Dermis blood vessel endothelial cell (primary cell): Measurements from ENCODE around the gene ALDH16A1. TPM values are rescaled to one million over a fixed set of nuclear protein-coding genes. Genes with fewer than 3 reads are reported as not detected.
"Not testable (repeated sequence)": the region's sequence is repeated elsewhere in the genome, so short reads cannot be mapped to it uniquely, and the experiment has no call there.

Source experiments
- DNase-seq: peaks from one replicate; pipeline ENCODE4 v3.0.0; 2010
- total RNA-seq: library from RNA; depleted of rRNA; stranded (reverse); fragments of >200 nt; gene quantifications from 2 replicates; pipeline ENCODE4 v1.2.3, GENCODE V29; 2014

Gene ALDH16A1
- total RNA-seq, 1 donor from 2014 or later, result 55.3 TPM

DNA sequence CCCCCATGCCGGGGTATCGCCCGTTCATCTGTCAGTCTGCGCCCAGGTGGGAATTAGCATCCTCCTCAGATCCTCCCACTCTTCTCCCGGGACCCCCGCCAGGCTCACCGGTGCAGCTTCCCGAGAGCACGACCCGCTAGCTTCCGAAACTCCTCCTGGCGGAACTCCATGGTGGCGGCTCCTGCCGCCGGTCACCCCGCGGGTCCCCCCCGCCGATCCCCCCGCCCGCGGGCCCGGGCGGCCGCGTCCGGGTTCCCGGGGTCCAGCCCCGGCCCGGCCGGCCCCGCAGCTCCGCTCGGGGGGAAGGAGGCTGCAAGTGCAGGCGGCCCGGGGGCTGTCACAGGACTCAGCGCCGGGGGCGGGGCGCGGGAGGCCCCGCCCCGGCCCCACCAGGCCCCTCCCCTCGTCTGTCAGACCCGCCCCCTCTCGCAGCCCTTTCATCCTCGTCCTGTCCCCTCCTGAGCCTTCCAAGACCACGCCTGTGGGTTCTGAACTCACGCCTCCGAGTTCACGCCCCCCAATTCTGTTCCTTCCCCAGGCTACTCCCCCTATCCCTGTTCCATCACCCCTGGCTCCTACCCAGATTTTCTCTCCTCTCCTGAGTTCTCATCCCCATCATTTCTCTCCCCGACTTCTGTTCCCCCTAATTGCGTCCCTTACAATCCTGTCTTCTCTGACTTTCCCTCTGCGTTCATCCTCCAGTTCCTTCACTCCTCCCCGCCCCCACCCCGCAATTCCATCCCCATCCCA lies 11.6 kb upstream of the ALDH16A1 start, which contains the start of gene SLC17A7:
Gene SLC17A7, minus strand, starts transcription at position 318 of the 750 bp plus-strand sequence. Its CDS starts 148 bp downstream, at position 170.
- DNase-seq, result no peak

DNA sequence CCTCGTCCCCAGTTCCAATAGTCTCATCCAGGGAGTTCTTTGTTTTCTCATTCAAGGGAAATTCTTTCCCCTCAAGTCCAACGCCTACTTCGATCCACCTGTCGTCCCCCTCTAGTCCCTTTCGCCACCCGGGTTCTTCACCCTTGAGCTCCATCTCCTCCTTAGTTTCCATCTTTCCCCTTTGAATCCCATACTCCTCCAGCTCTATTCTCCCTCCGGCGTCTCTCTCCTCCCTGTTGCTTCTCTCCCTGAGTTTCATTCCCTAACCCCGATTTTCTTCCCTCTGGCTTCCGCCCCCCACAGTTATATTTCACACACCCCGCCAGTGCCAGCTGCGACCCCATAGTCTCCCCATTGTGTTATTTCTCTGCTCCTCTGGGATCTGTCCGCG lies 11.1 kb upstream of the ALDH16A1 start:
- DNase-seq, result no peak

DNA sequence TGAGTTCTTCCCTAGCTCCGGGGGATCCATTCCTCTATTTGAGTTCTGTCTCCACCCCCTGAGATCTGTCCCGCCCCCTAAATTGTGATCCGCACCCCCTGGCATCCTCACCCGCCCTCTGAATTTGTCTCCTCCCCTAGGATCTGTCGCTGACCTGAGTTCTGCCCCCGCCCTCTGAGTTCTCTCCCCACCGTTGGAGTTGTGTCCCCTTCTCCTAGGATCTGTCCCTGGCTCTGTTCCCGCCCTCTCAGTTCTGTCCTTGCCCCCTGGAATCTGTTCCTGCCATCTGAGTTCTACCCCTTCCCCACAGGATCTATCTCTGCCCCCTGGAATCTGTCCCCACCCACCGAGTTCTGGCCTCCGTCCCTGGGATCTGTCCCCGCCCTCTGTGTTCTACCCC lies 10.7 kb upstream of the ALDH16A1 start:
- DNase-seq, result no peak

DNA sequence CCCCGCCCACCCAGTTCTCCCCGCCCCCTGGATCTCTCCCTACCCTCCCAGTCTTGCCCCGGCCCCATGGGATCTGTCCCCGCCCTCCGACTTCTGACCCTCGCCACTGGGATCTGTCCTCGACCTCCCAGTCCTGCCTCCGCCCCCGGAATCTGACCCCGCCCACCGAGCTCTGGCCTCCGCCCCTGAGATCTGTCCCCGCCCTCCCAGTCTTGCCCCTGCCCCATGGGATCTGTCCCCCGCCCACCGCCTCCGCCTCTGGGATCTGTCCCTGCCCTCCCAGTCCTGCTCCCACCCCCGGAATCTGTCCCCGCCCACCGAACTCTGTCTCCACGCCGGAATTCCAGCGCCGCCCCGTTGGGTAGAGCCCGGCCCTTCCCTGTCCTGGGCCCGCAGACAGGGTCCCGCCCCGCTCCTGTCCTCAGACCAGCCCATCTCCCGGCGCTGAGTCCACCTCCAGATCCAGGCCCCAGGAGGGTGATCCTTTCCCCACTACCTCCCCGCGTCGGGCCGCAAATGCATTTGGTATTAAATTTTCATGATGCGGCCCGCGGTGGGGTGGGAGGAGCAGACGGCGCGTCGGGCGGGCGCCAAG lies 10.2 kb upstream of the ALDH16A1 start:
- DNase-seq, result peak; percentile 85

DNA sequence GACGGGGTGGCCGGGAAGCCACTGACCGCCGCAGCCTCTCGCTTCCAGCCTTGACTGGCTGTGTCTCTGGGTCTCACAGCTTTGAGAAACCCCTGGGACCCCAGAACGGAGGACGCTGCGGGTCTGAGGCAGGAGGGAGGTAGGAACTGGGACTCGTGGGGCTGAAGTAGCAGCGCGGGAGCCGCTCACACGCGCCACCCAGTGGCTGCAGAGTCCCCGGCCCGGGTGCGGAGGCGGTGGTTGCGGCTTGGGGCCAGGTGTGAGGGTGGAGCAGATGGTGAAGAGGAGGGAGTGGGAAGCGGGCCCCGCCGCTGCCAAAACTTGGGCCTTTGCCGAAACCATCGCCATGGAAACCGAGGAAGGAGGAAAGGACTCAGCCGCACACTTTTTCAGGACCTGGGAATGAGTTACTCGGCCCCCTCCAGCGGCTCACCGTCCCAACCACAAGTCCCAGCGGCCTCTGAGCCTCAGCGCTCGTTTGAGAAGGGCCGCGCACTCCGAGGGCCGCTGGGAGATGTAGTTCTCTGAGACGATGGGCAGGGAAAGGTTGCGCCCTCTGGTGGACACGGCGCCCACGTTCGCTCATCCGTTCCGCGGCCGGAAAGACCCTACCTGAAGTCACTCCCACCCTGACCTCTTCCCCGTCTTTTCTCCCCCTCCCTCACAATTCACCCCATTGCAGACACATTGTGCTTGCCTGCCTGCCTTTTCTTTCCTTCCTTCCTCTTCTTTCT lies 9.5 kb upstream of the ALDH16A1 start:
- DNase-seq, result peak; percentile 96

DNA sequence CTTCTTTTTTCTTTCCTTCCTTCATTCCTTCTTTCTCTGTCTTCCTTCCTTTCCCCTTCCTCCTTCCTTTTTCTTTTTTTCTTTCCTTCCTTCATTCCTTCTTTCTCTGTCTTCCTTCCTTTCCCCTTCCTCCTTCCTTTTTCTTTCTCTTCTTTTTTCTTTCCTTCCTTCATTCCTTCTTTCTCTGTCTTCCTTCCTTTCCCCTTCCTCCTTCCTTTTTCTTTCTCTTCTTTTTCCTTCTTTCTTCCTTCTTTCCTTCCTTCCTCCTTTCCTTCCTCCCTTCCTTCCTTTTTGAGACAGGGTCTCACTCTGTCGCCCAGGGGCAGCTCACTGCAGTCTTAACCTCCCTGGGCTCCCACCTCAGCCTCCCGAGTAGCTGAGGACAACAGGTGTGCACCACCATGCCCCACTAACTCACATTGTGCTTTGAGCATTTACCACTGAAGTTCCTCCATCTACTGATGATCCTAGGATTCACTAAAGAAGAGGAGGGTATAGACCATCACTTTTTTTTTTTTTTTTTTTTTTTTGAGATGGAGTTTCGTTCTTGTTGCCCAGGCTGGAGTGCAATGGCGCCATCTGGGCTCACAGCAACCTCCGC lies 8.8 kb upstream of the ALDH16A1 start:
- DNase-seq, result not testable (repeated sequence)

DNA sequence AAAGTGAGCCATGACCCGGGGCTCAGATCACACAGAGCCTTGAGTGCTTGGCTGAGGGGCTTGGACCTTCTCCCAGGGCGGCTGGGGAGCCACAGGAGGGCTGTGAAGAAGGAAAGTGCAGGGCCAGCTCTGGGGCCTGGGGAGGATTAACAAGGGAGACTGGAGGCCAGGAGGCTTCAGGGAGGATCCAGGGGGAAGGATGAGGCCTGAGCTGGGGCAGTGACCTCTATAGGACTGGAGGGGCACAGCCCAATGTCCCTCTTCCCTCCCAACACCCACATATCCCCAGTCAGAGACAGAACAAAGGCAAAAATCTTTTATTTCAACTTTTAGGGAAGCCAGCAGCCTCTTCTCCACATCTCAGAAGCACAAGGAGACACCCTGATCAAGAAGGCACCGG lies 7.0 kb upstream of the ALDH16A1 start:
- DNase-seq, result no peak

DNA sequence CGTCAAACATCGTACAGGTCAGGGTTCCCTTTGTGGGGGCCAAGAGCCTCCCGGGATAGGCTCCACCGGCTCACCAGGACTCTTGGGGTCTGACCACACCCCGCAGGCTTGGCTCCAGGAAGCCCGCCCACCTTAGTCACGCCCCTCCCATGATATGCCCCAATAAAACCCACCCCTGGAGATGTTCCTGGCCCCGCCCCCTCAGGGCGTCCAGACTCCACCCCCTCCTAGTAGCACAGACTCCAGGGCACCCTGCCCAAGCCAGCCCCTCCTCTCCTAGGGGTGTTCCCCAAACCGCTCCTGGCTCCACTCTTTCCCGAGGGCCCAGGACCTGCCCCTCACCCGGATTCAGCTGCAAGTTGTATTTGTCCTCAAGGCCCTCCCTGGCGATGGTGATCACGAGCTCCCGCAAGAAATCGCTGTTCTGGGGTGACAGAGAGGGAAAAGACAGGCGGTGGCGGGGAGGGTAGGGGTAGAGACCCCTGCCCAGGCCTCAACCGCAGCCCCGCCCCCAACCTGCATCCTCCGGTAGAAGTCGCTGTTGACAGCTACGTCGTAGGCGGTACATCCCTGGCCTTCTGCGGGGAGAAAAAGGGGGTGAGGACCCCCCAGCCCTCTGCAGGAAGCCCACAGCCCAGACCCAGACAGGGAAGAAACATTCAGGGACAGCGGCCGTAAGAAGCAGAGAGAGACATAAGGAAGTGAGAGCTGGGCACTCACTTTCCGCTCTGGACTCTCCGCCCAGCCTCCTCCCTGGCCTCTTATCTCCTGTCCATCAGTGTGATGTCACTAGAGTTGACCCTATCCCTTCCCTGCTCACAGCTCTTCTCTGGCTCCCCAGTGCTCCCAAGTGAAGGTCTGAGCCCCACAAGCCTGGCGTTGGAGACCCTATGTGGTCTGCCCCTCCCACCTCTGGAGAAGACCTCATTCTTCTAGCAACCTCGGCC lies 5.3 kb upstream of the ALDH16A1 start:
- peak; percentile 25 for DNase-seq

DNA sequence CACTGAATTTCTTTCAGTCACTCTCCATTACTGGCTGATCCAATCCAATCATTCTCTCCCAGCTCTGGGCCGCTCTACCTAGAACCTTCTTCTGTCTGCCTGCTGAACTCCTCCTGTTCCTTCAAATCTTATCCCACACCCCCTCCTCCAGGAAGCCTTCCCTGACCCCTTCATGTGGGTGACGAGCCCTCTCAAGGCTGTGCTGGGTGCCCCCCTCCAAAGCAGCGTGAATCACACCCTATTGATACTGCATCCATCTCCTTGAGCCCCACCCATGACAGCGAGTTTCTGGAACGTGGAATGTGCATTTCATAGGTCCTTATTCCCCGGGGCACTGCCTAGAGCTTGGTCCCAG lies 4.6 kb upstream of the ALDH16A1 start:
- DNase-seq, result no peak

DNA sequence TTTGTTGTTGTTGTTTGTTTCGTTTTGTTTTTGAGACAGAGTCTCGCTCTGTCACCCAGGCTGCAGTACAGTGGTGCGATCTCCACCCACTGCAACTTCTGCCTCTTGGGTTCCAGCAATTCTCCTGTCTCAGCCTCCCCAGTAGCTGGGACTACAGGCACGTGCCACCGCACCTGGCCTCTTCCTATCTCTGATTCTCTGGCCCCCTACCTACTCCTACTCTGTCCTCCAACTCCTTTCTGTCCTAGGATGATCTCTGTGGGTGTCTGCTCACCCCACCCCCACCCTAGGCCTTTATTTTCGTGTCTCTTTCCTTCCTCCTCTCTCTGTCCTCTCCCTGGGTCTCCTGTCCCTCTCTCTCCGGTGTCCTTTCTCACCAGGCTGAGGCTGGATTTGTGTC lies 2.6 kb upstream of the ALDH16A1 start:
- DNase-seq, result no peak

DNA sequence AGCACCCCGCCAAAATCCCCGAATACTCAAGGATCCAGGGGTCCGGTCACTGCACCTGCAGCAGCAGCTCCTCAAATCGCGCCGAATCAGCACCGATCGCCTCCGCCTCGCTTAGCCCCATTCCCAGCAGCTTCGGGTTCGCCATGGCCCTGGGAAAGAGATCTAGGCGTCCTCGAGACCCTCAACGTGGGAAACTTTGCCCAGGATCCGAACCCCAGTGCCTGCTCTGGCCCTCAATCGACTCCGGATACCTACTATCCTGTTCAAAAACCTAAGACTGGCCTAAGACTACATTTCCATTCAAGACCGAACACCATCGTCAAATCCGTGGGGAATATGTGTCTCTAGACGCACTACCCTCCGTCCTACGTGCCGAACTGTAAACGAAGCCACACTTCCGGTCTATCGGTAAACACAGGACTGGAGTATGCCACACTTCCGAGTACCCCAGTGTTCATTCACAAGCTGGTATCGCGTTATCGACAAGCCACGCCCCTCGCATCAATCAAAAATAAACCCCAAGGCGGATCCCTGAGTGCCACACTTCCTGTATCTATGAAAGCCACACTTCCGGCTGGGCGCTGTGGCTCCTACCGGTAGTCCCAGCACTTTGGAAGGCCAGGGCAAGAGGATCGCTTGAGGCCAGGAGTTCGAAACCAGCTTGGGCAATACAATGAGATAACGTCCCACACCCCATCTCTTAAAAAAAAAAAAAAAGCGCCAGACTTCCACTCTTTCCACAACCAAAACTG lies 1.4 kb upstream of the ALDH16A1 start, which contains the start of gene PIH1D1:
Gene PIH1D1, minus strand, starts transcription at position 385 of the 752 bp plus-strand sequence. Its CDS starts 240 bp downstream, at position 145.
- DNase-seq, result peak; percentile 100

DNA sequence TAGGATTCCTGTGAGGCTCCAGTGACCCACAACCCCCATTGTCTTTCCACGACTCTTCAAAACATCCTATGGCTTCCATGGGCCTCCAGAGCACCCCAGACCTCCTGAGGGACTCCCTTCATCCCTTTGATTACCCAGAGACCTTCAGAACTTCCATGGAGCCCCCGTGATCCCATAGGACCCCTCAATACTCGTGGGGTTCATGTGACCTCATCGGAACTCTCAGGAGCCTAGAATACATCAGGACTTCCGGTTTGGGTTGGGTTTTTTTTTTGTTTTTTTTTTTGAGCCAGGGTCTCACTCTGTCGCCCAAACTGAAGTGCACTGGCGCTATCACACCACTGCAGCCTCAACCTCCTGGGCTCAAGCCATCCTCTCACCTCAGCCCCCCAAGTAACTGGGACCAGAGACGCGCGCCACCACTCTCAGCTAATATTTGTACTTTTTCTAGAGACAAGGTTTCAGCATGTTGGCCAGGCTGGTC lies 774 bp downstream of the ALDH16A1 start:
- DNase-seq, result no peak

DNA sequence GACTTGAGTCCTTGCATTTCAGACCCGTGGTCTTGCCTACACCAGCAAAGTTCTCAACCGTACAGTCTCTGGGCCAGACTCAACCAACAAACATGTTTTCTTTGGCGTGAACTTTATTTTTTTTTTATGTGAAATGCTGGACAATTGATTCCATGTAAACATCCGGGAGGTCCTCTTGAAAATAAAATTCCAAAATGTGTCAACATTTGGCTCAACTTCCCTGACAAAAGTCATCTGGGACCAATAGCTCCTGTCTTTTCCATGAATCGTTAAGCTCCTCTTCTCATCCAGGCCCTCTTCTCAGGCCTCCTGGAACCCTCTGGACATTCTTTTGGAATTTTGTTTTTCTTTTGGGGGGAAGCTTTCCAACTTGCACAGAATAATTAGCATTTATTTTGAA lies 2.7 kb downstream of the ALDH16A1 start:
- no peak for DNase-seq

DNA sequence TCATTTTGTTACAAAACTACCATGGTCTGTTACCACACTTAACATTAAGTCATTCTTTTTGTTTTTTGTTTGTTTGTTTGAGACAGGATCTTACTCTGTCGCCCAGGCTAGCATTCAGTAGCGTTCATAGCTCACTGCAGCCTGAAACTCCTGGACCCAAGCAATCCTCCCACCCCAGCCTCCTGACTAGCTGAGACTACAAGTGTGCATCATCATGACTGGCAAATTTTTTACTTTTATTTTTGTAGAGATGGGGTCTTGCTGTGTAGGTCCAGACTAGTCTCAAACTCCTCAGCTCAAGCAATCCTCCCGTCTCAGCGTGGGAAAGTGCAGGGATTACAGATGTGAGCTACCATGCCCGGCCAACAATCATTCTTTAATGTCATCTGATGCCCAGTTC lies 3.3 kb downstream of the ALDH16A1 start:
- DNase-seq, result no peak

DNA sequence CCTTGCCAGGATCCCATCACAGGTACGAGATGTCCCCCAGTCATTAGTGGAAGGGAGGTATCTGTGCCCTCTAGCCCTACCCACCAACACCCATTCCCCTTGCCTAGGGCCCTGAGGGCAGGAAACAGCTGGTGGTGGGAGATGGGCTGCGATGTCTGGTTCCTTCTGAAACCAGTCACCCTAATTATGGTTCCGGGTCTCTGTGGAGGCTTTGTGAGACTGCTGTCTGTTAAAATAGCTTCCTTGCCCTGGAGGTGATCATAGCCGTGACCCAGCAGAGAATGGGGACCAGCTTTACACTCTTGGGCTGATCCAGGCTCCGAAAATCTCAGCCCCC lies 5.5 kb downstream of the ALDH16A1 start:
- no peak for DNase-seq

DNA sequence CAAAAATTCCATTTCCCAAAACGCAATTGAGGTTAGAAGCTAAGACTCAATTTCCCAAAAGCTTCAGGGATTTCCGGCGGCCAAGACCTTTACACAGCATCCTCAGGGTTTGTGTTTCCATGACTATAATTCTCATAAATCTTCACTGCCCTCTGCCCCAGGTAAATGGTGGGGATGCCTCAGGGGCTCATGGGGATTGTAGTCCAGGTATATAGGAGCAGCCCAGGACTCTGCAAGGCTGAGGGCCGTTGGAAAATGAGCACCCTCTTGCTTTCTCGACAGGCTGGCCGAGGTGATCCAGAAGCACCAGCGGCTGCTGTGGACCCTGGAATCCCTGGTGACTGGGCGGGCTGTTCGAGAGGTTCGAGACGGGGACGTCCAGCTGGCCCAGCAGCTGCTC lies 6.4 kb downstream of the ALDH16A1 start:
- DNase-seq, result no peak

DNA sequence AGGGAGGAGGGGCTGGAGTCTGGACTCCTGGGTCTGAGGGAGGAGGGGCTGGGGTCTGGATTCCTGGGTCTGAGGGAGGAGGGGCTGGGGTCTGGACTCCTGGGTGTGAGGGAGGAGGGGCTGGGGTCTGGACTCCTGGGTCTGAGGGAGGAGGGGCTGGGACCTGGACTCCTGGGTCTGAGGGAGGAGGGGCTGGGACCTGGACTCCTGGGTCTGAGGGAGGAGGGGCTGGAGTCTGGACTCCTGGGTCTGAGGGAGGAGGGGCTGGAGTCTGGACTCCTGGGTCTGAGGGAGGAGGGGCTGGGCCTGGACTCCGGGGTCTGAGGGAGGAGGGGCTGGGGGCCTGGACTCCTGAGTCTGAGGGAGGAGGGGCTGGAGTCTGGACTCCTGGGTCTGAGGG lies 8.1 kb downstream of the ALDH16A1 start:
- not testable (repeated sequence) for DNase-seq

DNA sequence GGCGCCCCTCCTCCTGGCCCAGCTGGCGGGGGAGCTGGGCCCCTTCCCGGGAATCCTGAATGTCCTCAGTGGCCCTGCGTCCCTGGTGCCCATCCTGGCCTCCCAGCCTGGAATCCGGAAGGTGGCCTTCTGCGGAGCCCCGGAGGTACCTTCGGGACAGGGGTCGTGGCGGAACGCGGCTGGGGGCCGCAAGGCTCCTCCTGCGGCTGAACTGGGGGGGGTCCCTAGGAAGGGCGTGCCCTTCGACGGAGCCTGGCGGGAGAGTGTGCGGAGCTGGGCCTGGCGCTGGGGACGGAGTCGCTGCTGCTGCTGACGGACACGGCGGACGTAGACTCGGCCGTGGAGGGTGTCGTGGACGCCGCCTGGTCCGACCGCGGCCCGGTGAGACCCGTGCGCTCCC lies 8.6 kb downstream of the ALDH16A1 start:
- no peak for DNase-seq

DNA sequence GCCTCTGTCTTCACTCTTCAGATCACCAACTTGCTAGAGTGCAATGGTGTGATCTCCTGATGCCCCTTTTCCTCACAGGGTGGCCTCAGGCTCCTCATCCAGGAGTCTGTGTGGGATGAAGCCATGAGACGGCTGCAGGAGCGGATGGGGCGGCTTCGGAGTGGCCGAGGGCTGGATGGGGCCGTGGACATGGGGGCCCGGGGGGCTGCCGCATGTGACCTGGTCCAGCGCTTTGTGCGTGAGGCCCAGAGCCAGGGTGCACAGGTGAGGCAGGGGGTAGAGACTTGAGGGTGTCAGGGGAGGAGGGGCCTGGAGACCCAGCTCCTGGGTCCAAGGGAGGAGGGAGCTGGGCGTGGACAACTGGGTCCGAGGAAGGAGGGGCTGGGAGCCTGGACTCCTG lies 9.5 kb downstream of the ALDH16A1 start:
- DNase-seq, result no peak

DNA sequence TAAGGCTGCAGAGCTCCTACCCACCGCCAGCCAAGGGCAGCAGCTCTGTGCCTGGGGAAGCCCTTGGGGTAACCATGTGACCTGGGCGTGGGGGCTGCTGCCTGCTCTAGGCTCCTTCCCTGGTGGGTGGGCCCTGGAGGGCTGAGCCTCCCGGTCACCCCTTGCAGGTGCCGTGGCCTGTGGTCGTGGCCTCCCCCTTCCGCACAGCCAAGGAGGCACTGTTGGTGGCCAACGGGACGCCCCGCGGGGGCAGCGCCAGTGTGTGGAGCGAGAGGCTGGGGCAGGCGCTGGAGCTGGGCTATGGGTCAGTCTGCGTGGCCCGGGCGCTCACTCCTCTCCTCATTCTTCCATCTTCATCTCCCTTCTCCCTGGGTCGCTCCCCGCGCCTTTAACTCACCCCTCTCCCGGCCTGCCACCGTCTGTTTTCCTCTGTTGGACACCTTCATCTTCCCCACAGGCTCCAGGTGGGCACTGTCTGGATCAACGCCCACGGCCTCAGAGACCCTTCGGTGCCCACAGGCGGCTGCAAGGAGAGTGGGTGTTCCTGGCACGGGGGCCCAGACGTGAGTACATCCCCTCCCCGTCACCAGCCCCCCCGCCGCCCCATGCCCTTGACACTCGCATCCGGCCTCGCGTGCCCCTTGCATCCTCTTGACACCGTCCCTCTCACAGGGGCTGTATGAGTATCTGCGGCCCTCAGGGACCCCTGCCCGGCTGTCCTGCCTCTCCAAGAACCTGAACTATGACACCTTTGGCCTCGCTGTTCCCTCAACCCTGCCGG lies 11.1 kb downstream of the ALDH16A1 start:
- no peak for DNase-seq

DNA sequence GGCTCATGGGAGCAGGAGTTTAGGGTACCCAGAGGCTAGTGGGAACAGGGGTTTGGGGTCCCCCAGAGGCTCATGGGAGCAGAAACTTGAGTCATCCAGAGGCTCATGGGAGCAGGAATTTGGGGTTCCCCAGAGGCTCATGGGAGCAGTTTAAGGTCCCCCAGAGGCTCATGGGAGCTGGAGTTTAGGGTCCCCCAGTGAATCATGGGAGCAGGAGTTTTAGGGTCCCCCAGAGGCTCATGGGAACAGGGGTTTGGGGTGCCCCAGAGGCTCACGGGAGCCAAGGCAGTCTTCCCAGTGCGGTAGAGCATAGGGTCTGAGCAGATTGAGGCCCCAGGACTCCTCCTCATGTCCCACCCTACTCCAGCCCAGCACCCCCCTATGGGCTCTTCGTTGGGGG lies 12.3 kb downstream of the ALDH16A1 start:
- no peak for DNase-seq
